Smooth muscle cell (in vitro differentiated cells): Measurements from ENCODE around the gene ACTR1A. TPM values are rescaled to one million over a fixed set of nuclear protein-coding genes. Genes with fewer than 3 reads are reported as not detected.
"Not testable (repeated sequence)": the region's sequence is repeated elsewhere in the genome, so short reads cannot be mapped to it uniquely, and the experiment has no call there.

Experiments used
- DNase-seq: peaks from one replicate; lab custom pipeline; 2025; ENCODE audit not compliant: unreplicated experiment; lab: John Stamatoyannopoulos, UW
- H2AFZ ChIP-seq: fragments of 200-600 bp; sonication (generic); 2 replicates; pipeline ENCODE4 v1.6.0; 2016; ENCODE audit warnings: antibody characterized with exemption, low read depth, mild to moderate bottlenecking
- H3F3A ChIP-seq: fragments of 200-600 bp; sonication (generic); 2 replicates; pipeline ENCODE4 v1.6.0; 2017; ENCODE audit warnings: antibody characterized with exemption, low read depth
- H3K27ac ChIP-seq: fragments of 200-600 bp; sonication (generic); 2 replicates; pipeline ENCODE4 v1.5.1; 2016; ENCODE audit warnings: low read depth, mild to moderate bottlenecking
- H3K27me3 ChIP-seq: fragments of 200-600 bp; sonication (generic); 2 replicates; pipeline ENCODE4 v1.6.1; 2016; ENCODE audit warnings: low read depth, mild to moderate bottlenecking
- H3K36me3 ChIP-seq: fragments of 200-600 bp; sonication (generic); 2 replicates; pipeline ENCODE4 v1.5.1; 2016; ENCODE audit warnings: low read depth
- H3K4me1 ChIP-seq: fragments of 200-600 bp; sonication (generic); 2 replicates; pipeline ENCODE4 v1.5.1; 2016; ENCODE audit warnings: low read depth
- H3K4me2 ChIP-seq: fragments of 200-600 bp; sonication (generic); 2 replicates; pipeline ENCODE4 v1.6.0; 2016; ENCODE audit warnings: mild to moderate bottlenecking
- H3K4me3 ChIP-seq: fragments of 200-600 bp; sonication (generic); 2 replicates; pipeline ENCODE4 v1.5.1; 2016; ENCODE audit warnings: mild to moderate bottlenecking
- H3K79me2 ChIP-seq: fragments of 200-600 bp; sonication (generic); 2 replicates; pipeline ENCODE4 v1.6.0; 2016; ENCODE audit warnings: low read depth, mild to moderate bottlenecking
- H3K9ac ChIP-seq: fragments of 200-600 bp; sonication (generic); 2 replicates; pipeline ENCODE4 v1.6.0; 2016; ENCODE audit warnings: low read depth
- H3K9me3 ChIP-seq: fragments of 200-600 bp; sonication (generic); replicated peaks from 2 replicates; pipeline ENCODE4 v1.5.1; 2016; ENCODE audit warnings: low read depth
- H4K20me1 ChIP-seq: fragments of 200-600 bp; sonication (generic); 2 replicates; pipeline ENCODE4 v1.6.0; 2016; ENCODE audit warnings: low read depth
- WGBS: methylation state at CpG from one replicate; pipeline ENCODE4 v1.1.7; 2016; ENCODE audit warnings: low lambda C conversion rate; 5-methylcytosine and 5-hydroxymethylcytosine counted together
- polyA plus RNA-seq: library from polyadenylated mRNA; unstranded; fragments of >200 nt; fragmentation: Nextera tagmentation; extraction: Ambion mirVana; gene quantifications from 2 replicates; pipeline ENCODE4 v1.2.1, GENCODE V29; 2016
- total RNA-seq: library from RNA; depleted of rRNA; stranded (reverse); fragments of >200 nt; gene quantifications from 2 replicates; pipeline ENCODE4 v1.2.3, GENCODE V29; 2014
- TF ChIP-seq, protein P1 (sequence below): fragments of 200-600 bp; sonication (generic); IDR thresholded peaks from 2 replicates; pipeline ENCODE4 v1.5.1; 2017; ENCODE audit warnings: borderline replicate concordance, mild to moderate bottlenecking, antibody characterized with exemption; ENCODE audit not compliant: insufficient read depth, poor library complexity, severe bottlenecking

ACTR1A gene
- total and polyA plus RNA-seq, 2 experiments from 2014 or later, result 144 to 149 TPM

DNA sequence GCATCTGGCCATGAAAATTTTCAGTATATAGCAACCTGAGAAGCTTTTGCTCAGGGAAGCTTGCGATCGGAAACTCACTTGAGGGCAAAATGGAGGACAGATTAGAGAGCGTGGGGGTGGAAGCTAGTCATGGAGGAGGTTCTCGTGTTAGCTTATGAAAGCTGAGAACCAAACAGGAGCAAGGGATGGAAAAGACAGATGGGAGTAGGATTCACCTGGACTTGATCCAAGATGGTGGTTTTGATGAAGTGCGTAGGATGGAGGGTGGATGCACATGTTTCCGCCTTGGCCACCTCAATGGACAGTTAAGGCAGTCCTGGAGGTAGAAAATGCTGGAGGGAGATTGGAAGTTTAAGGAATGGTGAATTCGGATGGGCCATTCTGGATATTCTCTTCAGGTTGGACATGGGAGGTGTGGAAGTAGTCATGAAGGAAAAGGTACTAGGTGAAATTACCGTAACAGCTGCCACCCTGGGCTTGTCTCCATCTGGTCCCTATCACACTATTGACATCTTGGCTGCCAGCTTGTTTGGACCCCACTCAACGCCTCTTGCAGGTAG is 44.8 kb downstream of the ACTR1A start:
- Histone ChIP-seq H3K27ac (no peak overlapping the region), H3K4me3 (no peak overlapping the region), H3F3A (peaks cover 17% of the 10 kb centered on the region), H2AFZ (no peak overlapping the region), H3K9ac (no peak overlapping the region), H3K79me2 (no peaks in the 10 kb centered on the region), H3K4me2 (no peak overlapping the region), H3K27me3 (no peaks in the 10 kb centered on the region), H3K4me1 (peaks cover 30% of the 10 kb centered on the region), H3K36me3 (no peaks in the 10 kb centered on the region), H3K9me3 (no peaks in the 10 kb centered on the region), H4K20me1 (peaks cover 6% of the 10 kb centered on the region)
- no peak for DNase-seq
- TF ChIP-seq, protein P1, sequence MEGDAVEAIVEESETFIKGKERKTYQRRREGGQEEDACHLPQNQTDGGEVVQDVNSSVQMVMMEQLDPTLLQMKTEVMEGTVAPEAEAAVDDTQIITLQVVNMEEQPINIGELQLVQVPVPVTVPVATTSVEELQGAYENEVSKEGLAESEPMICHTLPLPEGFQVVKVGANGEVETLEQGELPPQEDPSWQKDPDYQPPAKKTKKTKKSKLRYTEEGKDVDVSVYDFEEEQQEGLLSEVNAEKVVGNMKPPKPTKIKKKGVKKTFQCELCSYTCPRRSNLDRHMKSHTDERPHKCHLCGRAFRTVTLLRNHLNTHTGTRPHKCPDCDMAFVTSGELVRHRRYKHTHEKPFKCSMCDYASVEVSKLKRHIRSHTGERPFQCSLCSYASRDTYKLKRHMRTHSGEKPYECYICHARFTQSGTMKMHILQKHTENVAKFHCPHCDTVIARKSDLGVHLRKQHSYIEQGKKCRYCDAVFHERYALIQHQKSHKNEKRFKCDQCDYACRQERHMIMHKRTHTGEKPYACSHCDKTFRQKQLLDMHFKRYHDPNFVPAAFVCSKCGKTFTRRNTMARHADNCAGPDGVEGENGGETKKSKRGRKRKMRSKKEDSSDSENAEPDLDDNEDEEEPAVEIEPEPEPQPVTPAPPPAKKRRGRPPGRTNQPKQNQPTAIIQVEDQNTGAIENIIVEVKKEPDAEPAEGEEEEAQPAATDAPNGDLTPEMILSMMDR, result no peak
- WGBS, result 95% methylated on average over 9 of the region's 9 CpGs

DNA sequence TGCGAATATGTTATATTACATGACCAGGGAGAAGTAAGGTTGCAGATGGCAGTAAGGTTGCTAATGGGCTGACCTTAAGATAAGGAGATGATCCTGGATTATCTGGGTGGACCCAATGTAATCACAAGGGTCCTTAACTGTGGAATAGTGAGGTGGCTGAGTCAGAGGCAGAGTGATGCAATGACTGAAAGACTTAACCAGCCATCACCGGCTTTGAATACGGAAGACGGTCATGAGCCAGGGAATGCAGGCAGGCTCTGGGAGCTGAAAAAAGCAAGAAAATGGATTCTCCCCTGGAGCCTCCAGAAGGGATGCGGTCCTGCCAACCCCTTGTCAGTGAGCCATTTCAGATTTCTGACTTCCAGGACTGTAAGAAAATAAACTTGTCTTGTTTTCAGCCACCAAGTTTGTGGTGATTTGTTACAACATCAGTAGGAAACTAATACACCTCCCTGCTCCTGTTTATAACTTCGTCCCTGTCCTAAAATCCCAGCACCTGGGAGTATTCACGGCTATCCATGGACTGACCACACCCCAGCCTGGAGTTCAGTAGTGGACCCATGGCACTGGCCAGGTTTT is 46.5 kb downstream of the ACTR1A start:
- no peaks in the 10 kb centered on the region for H3K79me2 ChIP-seq
- DNase-seq, result no peak
- peaks cover 25% of the 10 kb centered on the region for H3F3A ChIP-seq
- peak overlapping the region; percentile 77 for H3K27ac ChIP-seq
- no peak overlapping the region for H2AFZ ChIP-seq
- TF ChIP-seq, protein P1, result no peak
- peaks cover 6% of the 10 kb centered on the region for H4K20me1 ChIP-seq
- 31% methylated on average over 7 of the region's 7 CpGs for WGBS
- H3K4me3 ChIP-seq, result no peak overlapping the region
- H3K9ac ChIP-seq, result peak overlapping the region; percentile 44
- H3K27me3 ChIP-seq, result no peaks in the 10 kb centered on the region
- H3K4me1 ChIP-seq, result peaks cover 21% of the 10 kb centered on the region
- no peaks in the 10 kb centered on the region for H3K36me3 ChIP-seq
- peak overlapping the region; percentile 59 for H3K4me2 ChIP-seq
- no peaks in the 10 kb centered on the region for H3K9me3 ChIP-seq

DNA sequence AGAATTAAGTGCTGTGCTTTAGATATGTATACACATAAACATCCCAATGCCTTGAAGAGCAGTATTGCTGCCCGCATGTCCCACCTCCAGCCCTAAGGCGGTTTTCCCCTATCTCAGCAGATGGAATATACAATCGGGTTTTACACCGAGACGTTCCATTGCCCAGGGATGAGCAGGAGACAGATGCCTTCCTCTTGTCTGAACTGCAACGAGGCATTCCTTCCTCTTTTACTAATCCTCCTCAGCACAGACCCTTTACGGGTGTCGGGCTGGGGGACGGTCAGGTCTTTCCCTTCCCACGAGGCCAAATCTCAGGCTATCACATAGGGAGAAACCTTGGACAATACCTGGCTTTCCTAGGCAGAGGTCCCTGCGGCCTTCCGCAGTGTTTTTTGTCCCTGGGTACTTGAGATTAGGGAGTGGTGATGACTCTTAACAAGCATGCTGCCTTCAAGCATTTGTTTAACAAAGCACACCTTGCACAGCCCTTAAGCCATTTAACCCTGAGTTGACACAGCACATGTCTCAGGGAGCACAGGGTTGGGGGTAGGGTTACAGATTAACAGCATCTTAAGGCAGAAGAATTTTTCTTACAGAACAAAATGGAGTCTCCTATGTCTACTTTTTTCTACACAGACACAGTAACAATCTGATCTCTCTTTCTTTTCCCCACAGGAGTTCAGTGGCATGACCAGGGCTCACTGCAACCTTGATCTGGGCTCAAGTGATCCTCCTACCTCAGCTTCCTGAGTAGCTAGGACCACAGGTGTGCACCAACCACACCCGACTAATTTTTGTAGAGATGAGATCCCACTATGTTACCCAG is 47.6 kb downstream of the ACTR1A start:
- H3K9ac ChIP-seq, result not testable (repeated sequence)
- peak overlapping the region; percentile 59 for H3K4me2 ChIP-seq

DNA sequence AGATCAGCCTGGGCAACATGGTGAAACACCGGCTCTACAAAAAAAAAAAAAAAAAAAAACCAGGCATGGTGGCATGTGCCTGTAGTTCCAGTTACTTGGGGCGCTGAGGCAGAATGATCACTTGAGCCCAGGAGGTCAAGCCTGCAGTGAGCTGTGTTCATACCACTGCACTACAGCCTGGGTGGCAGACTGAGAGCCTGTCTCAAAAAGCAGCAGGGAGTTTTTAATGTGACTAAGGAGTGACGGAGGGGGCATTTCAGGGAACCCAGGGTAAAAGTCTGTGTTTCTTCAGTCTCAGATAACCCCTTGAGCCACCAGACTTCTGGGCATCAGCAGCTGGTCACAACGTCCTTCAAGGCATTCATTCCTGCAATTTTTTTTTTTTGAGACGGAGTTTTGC is 49.0 kb downstream of the ACTR1A start:
- no peak for DNase-seq
- peaks cover 25% of the 10 kb centered on the region for H3F3A ChIP-seq
- H3K27me3 ChIP-seq, result no peaks in the 10 kb centered on the region
- H3K4me1 ChIP-seq, result peaks cover 21% of the 10 kb centered on the region
- no peaks in the 10 kb centered on the region for H3K36me3 ChIP-seq
- 53% methylated on average over 5 of the region's 5 CpGs for WGBS
- H3K9me3 ChIP-seq, result no peaks in the 10 kb centered on the region
- peak overlapping the region; percentile 31 for H3K4me2 ChIP-seq
- H3K27ac ChIP-seq, result peak overlapping the region; percentile 77
- H4K20me1 ChIP-seq, result peaks cover 6% of the 10 kb centered on the region
- TF ChIP-seq, protein P1, result no peak
- H3K9ac ChIP-seq, result peak overlapping the region; percentile 8
- no peak overlapping the region for H2AFZ ChIP-seq
- no peaks in the 10 kb centered on the region for H3K79me2 ChIP-seq
- H3K4me3 ChIP-seq, result no peak overlapping the region

More for the DNA sequence above, 47.6 kb downstream of the ACTR1A start:
- H4K20me1 ChIP-seq, H3K27me3 ChIP-seq, H3K79me2 ChIP-seq, H3K36me3 ChIP-seq, DNase-seq, H2AFZ ChIP-seq, H3K9me3 ChIP-seq, H3K4me3 ChIP-seq: not testable (repeated sequence)
- peaks cover 25% of the 10 kb centered on the region for H3F3A ChIP-seq
- H3K27ac ChIP-seq, result peak overlapping the region; percentile 77
- 25% methylated on average over 13 of the region's 13 CpGs for WGBS
- H3K4me1 ChIP-seq, result peaks cover 21% of the 10 kb centered on the region
